ENCODE results near the gene PCGF1.

PCGF1 gene

GRCh38 chr2:74474899-74475298, 32.6 kb downstream of the PCGF1 start:
- TF ChIP-seq NFIC (IDR thresholded peaks at IDR 0.05) (no peak), YY1 (IDR thresholded peaks at IDR 0.05; ENCODE audit: low read depth) (no peak), EGR1 (IDR thresholded peaks at IDR 0.05) (no peak), REST (IDR thresholded peaks at IDR 0.05; ENCODE audit: low read depth) (no peak), RAD21 (IDR thresholded peaks at IDR 0.05; ENCODE audit: low read depth) (no peak), ZBTB7A (IDR thresholded peaks at IDR 0.05; ENCODE audit: low read depth) (no peak), TAF1 (IDR thresholded peaks at IDR 0.05; ENCODE audit: low read depth) (no peak), CEBPB (IDR thresholded peaks at IDR 0.05) (no peak), FOXM1 (IDR thresholded peaks at IDR 0.05; ENCODE audit: borderline replicate concordance, low read depth) (no peak), MAX (IDR thresholded peaks at IDR 0.05) (no peak), TEAD4 (IDR thresholded peaks at IDR 0.05) (no peak), USF1 (IDR thresholded peaks at IDR 0.05) (no peak), CREB1 (IDR thresholded peaks at IDR 0.05; ENCODE audit: low read depth) (no peak), EP300 (IDR thresholded peaks at IDR 0.05; ENCODE audit: borderline replicate concordance) (no peak), TCF12 (IDR thresholded peaks at IDR 0.05; ENCODE audit: low read depth) (no peak)

- no peak for TF ChIP-seq EP300 (IDR thresholded peaks at IDR 0.05; ENCODE audit: borderline replicate concordance)
- no peak for TF ChIP-seq REST (IDR thresholded peaks at IDR 0.05; ENCODE audit: low read depth)
- TF ChIP-seq MAX (IDR thresholded peaks at IDR 0.05) = no peak
- no peak for TF ChIP-seq TAF1 (IDR thresholded peaks at IDR 0.05; ENCODE audit: low read depth)
- no peak for TF ChIP-seq RAD21 (IDR thresholded peaks at IDR 0.05; ENCODE audit: low read depth)
- no peak for TF ChIP-seq EGR1 (IDR thresholded peaks at IDR 0.05)
- no peak for TF ChIP-seq NFIC (IDR thresholded peaks at IDR 0.05)
- no peak for TF ChIP-seq ZBTB7A (IDR thresholded peaks at IDR 0.05; ENCODE audit: low read depth)
- TF ChIP-seq CEBPB (IDR thresholded peaks at IDR 0.05) = no peak
- no peak for TF ChIP-seq FOXM1 (IDR thresholded peaks at IDR 0.05; ENCODE audit: borderline replicate concordance, low read depth)
Measured at GRCh38 chr2:74474481-74474880, 33.0 kb downstream of the PCGF1 start.

GRCh38 chr2:74472945-74473258, 34.6 kb downstream of the PCGF1 start:
- TF ChIP-seq CREB1 (IDR thresholded peaks at IDR 0.05; ENCODE audit: low read depth) (no peak), TCF12 (IDR thresholded peaks at IDR 0.05; ENCODE audit: low read depth) (no peak), CEBPB (IDR thresholded peaks at IDR 0.05) (no peak), EGR1 (IDR thresholded peaks at IDR 0.05) (no peak), NFIC (IDR thresholded peaks at IDR 0.05) (no peak), TEAD4 (IDR thresholded peaks at IDR 0.05) (no peak), FOXM1 (IDR thresholded peaks at IDR 0.05; ENCODE audit: borderline replicate concordance, low read depth) (no peak), REST (IDR thresholded peaks at IDR 0.05; ENCODE audit: low read depth) (no peak), TAF1 (IDR thresholded peaks at IDR 0.05; ENCODE audit: low read depth) (no peak), USF1 (IDR thresholded peaks at IDR 0.05) (no peak), YY1 (IDR thresholded peaks at IDR 0.05; ENCODE audit: low read depth) (no peak)

GRCh38 chr2:74472086-74472944, 35.2 kb downstream of the PCGF1 start, which contains the start of gene MRPL53:
Gene MRPL53 (minus strand): TSS chr2:74472680. CDS start chr2:74472660, 20 bp downstream.
- TF ChIP-seq RAD21 (IDR thresholded peaks at IDR 0.05; ENCODE audit: low read depth) (no peak), MAX (IDR thresholded peaks at IDR 0.05) (peak; percentile 91), EGR1 (IDR thresholded peaks at IDR 0.05) (peak; percentile 61), TCF12 (IDR thresholded peaks at IDR 0.05; ENCODE audit: low read depth) (peak; percentile 78), ZBTB7A (IDR thresholded peaks at IDR 0.05; ENCODE audit: low read depth) (no peak), CREB1 (IDR thresholded peaks at IDR 0.05; ENCODE audit: low read depth) (peak; percentile 81), EP300 (IDR thresholded peaks at IDR 0.05; ENCODE audit: borderline replicate concordance) (peak; percentile 44; the same call in 1 of the 2 replicates), TAF1 (IDR thresholded peaks at IDR 0.05; ENCODE audit: low read depth) (peak; percentile 86), YY1 (IDR thresholded peaks at IDR 0.05; ENCODE audit: low read depth) (peak; percentile 97), TEAD4 (IDR thresholded peaks at IDR 0.05) (peak; percentile 54), NFIC (IDR thresholded peaks at IDR 0.05) (peak; percentile 53), USF1 (IDR thresholded peaks at IDR 0.05) (no peak; the same call in 1 of the 2 replicates), REST (IDR thresholded peaks at IDR 0.05; ENCODE audit: low read depth) (no peak), FOXM1 (IDR thresholded peaks at IDR 0.05; ENCODE audit: borderline replicate concordance, low read depth) (no peak; the same call in 1 of the 2 replicates), CEBPB (IDR thresholded peaks at IDR 0.05) (peak; percentile 24; the same call in 1 of the 2 replicates)
